GM12878 (cell line): ENCODE measurements around the gene ZNF559. TPM values are rescaled to one million over a fixed set of nuclear protein-coding genes. Genes with fewer than 3 reads are reported as not detected.

ENCODE experiments used
- ATAC-seq: fragments of 200-7000 bp; cut with Tn5 transposase; 3 replicates; pipeline ENCODE4 v1.9.1; 2020; ENCODE audit warnings: mild to moderate bottlenecking, moderate library complexity
- BruUV-seq: library from RNA; stranded (reverse); fragments of 400-500 nt; replicated peaks from 2 replicates; lab custom pipeline; 2021; lab: Mats Ljungman, UMichigan
- CTCF ChIA-PET: fragments of 300-600 bp; sonication (Branson Sonifier 250); formaldehyde crosslinking; extraction: SDS; loops from one replicate; lab custom pipeline; 2021; ENCODE audit warnings: inconsistent platforms; lab: Yijun Ruan, JAX
- POLR2A ChIA-PET: fragments of 350-600 bp; formaldehyde crosslinking; extraction: SDS; loops from one replicate; lab custom pipeline; 2021; ENCODE audit warnings: inconsistent platforms; lab: Charles Lee
- RAD21 ChIA-PET: fragments of 300-600 bp; sonication (Branson Sonifier 250); formaldehyde crosslinking; loops from one replicate; lab custom pipeline; 2023; ENCODE audit warnings: antibody characterized with exemption; ENCODE audit not compliant: unreplicated experiment; lab: Charles Lee
- SMC1A ChIA-PET: fragments of 300-600 bp; sonication (Branson Sonifier 250); formaldehyde crosslinking; loops from one replicate; lab custom pipeline; 2023; ENCODE audit not compliant: unreplicated experiment, uncharacterized antibody; lab: Charles Lee
- DNase-seq: peaks from one replicate; pipeline ENCODE4 v3.0.0-alpha.2; 2011; ENCODE audit warnings: low read depth, low spot score
- FAIRE-seq: peaks from 3 replicates; lab custom pipeline; 2011; peaks lifted over from hg19 to GRCh38; lab: Jason Lieb, UNC
- H2AFZ ChIP-seq: 2 replicates; pipeline ENCODE4 v1.6.0; 2011; ENCODE audit warnings: low read depth, low read length, control low read depth; ENCODE audit not compliant: control insufficient read depth
- H3K27ac ChIP-seq: 2 replicates; pipeline ENCODE4 v1.5.1; 2011; ENCODE audit warnings: control low read depth; ENCODE audit not compliant: control insufficient read depth, insufficient read depth
- H3K27me3 ChIP-seq, 2 experiments: replicated peaks in 1 of 2; 2 replicates each; pipeline versions ENCODE4 v1.6.0 to v1.6.1; 2011; ENCODE audit warnings: low read length in 1 of 2; ENCODE audit not compliant: control insufficient read depth in 2 of 2, insufficient read depth in 2 of 2
- H3K36me3 ChIP-seq, 2 experiments: 2 replicates each; pipeline ENCODE4 v1.5.1; 2011; ENCODE audit warnings: low read length in 1 of 2; ENCODE audit not compliant: control insufficient read depth in 2 of 2, insufficient read depth in 2 of 2
- H3K4me1 ChIP-seq: 2 replicates; pipeline ENCODE4 v1.6.1; 2011; ENCODE audit warnings: mild to moderate bottlenecking, low read length, moderate library complexity, mixed read lengths; ENCODE audit not compliant: control insufficient read depth, insufficient read depth
- H3K4me2 ChIP-seq: 2 replicates; pipeline ENCODE4 v1.6.0; 2011; ENCODE audit warnings: control low read depth; ENCODE audit not compliant: control insufficient read depth, insufficient read depth
- H3K4me3 ChIP-seq: fragments of 200-600 bp; sonication (generic); 2 replicates; pipeline ENCODE4 v1.5.1; 2016
- H3K79me2 ChIP-seq: 2 replicates; pipeline ENCODE4 v1.6.0; 2011; ENCODE audit warnings: low read length; ENCODE audit not compliant: control insufficient read depth, insufficient read depth
- H3K9ac ChIP-seq: 2 replicates; pipeline ENCODE4 v1.8.0; 2011; ENCODE audit warnings: low read length, control low read depth, mixed read lengths; ENCODE audit not compliant: control insufficient read depth, insufficient read depth
- H3K9me3 ChIP-seq: replicated peaks from 3 replicates; pipeline ENCODE4 v1.5.1; 2011; ENCODE audit warnings: mild to moderate bottlenecking, low read length; ENCODE audit not compliant: control insufficient read depth, insufficient read depth
- H4K20me1 ChIP-seq: 2 replicates; pipeline ENCODE4 v1.6.0; 2011; ENCODE audit not compliant: control insufficient read depth, insufficient read depth
- ASH2L ChIP-seq: fragments of 300-600, 200-600 bp; sonication (generic); IDR thresholded peaks from 2 replicates; pipeline ENCODE4 v1.6.1; 2017; ENCODE audit warnings: low read depth, mild to moderate bottlenecking, borderline replicate concordance
- HSF1 ChIP-seq: fragments of 150-350 bp; IDR thresholded peaks from 2 replicates; pipeline ENCODE4 v1.6.1; 2014; ENCODE audit warnings: mild to moderate bottlenecking, low read depth, low read length
- MLLT1 ChIP-seq: fragments of 450-650 bp; IDR thresholded peaks from 2 replicates; pipeline ENCODE4 v1.6.1; 2016; ENCODE audit warnings: mild to moderate bottlenecking
- NR2F1 ChIP-seq: fragments of 450-650 bp; conservative IDR thresholded peaks from 2 replicates; pipeline ENCODE4 v1.6.1; 2017; ENCODE audit warnings: mild to moderate bottlenecking
- NRF1 ChIP-seq: conservative IDR thresholded peaks from 2 replicates; pipeline ENCODE4 v1.6.1; 2011; ENCODE audit warnings: mild to moderate bottlenecking, low read depth, low read length, improper control_type of control experiment
- PAX5 ChIP-seq: IDR thresholded peaks from 2 replicates; pipeline ENCODE4 v1.6.1; 2011; ENCODE audit warnings: low read depth, low read length, borderline replicate concordance
- PBX3 ChIP-seq: IDR thresholded peaks from 2 replicates; pipeline ENCODE4 v1.6.1; 2011; ENCODE audit warnings: mild to moderate bottlenecking, low read depth, low read length, moderate library complexity; ENCODE audit not compliant: insufficient replicate concordance
- POLR2AphosphoS5 ChIP-seq: IDR thresholded peaks from 2 replicates; pipeline ENCODE4 v1.6.1; 2011; ENCODE audit warnings: mild to moderate bottlenecking, low read length, inconsistent platforms
- SPI1 ChIP-seq: IDR thresholded peaks from 2 replicates; pipeline ENCODE4 v1.6.1; 2011; ENCODE audit warnings: low read depth, mild to moderate bottlenecking, low read length, moderate library complexity, borderline replicate concordance; ENCODE audit not compliant: insufficient read depth
- SREBF2 ChIP-seq: IDR thresholded peaks from 2 replicates; pipeline ENCODE4 v1.6.1; 2012; ENCODE audit warnings: mild to moderate bottlenecking, low read length
- SRF ChIP-seq, 2 experiments: IDR thresholded peaks; 2 replicates each; pipeline ENCODE4 v1.6.1; 2011; ENCODE audit warnings: low read depth in 2 of 2, low read length in 2 of 2, mild to moderate bottlenecking in 1 of 2, moderate library complexity in 1 of 2
- SUPT20H ChIP-seq: IDR thresholded peaks from 2 replicates; pipeline ENCODE4 v1.6.1; 2011; ENCODE audit warnings: low read depth, mild to moderate bottlenecking, low read length, moderate library complexity, borderline replicate concordance; ENCODE audit not compliant: control insufficient read depth
- ZBTB4 ChIP-seq: fragments of 450-650 bp; formaldehyde crosslinking; IDR thresholded peaks from 2 replicates; pipeline ENCODE4 v1.4.0; 2022; ENCODE audit warnings: mild to moderate bottlenecking, moderate library complexity
- ZNF207 ChIP-seq: fragments of 450-650 bp; IDR thresholded peaks from 2 replicates; pipeline ENCODE4 v1.6.1; 2014; ENCODE audit warnings: antibody characterized with exemption, mild to moderate bottlenecking, borderline replicate concordance
- WGBS: methylation state at CpG from one replicate; pipeline ENCODE4 v1.1.6; 2016; ENCODE audit warnings: low lambda C conversion rate; ENCODE audit not compliant: insufficient replicate concordance, insufficient coverage; ENCODE audit errors: missing lambda C conversion rate; 5-methylcytosine and 5-hydroxymethylcytosine counted together
- in situ Hi-C: fragments of 300-500 bp; cut with MboI; formaldehyde crosslinking; loops from 9 replicates; pipeline ENCODE4 v1.14.3; 2018; ENCODE audit warnings: mixed read lengths
- intact Hi-C: fragments of 100-400 bp; cut with micrococcal nuclease; formaldehyde crosslinking; loops from one replicate; pipeline ENCODE4 v1.14.2; 2022; ENCODE audit not compliant: unreplicated experiment
- polyA plus RNA-seq, 11 experiments: library from polyadenylated mRNA; depleted of rRNA in 4 of 11; unstranded in 6 of 11; stranded (reverse) in 5 of 11; fragments of >200 nt; fragmentation: Nextera tagmentation in 4 of 11; fragmentation: Illumina TruSeq in 1 of 11; extraction: Ambion mirVana in 4 of 11; extraction: Trizol in 1 of 11; gene quantifications; 1 replicate in 1 of 11; 2 replicates in 10 of 11; pipeline versions ENCODE4 v1.2.1 to v1.2.3, GENCODE V29; 2011 to 2016; ENCODE audit warnings: inconsistent platforms in 2 of 11, missing spikeins in 2 of 11, low read depth in 1 of 11
- total RNA-seq, 4 experiments: library from RNA; depleted of rRNA in 3 of 4; stranded (reverse); fragments of >200 nt in 3 of 4; fragmentation: Illumina TruSeq in 1 of 4; extraction: Trizol in 1 of 4; gene quantifications; 2 replicates each; pipeline versions ENCODE4 v1.2.1 to v1.2.3, GENCODE V29; 2013 to 2021

The ZNF559 gene
- total and polyA plus RNA-seq, 10 of the 15 experiments (the other 5 are each of a cell fraction or from before 2014, with no cell fraction given) = 4.4 to 13.8 (median 9.8) TPM

- TF ChIP-seq NR2F1 = no peak
These were observed 17.5 kb upstream of the ZNF559 start (continued) for GRCh38 chr19:9306443-9306842.

- RAD21 ChIA-PET = interaction anchor here (0.7 kb wide), 2 partner anchors 21 to 103 kb away, joined by 3 read pairs; no protein-coding TSS in a partner anchor
- no TSS peak for BruUV-seq
- intact Hi-C loops = loop anchor here (10.0 kb wide), 1 partner anchor 173 kb away; no protein-coding TSS in a partner anchor
- no peak for TF ChIP-seq SREBF2
- TF ChIP-seq MLLT1 = no peak
- no peak for TF ChIP-seq ASH2L
- TF ChIP-seq ZBTB4 = no peak
- TF ChIP-seq PAX5 = no peak
- no peak for TF ChIP-seq SPI1
- TF ChIP-seq POLR2AphosphoS5 = no peak
- TF ChIP-seq ZNF207 = no peak
- no peak for TF ChIP-seq SUPT20H
- TF ChIP-seq HSF1 = no peak
- no peak for TF ChIP-seq PBX3
- TF ChIP-seq SRF (IDR thresholded peaks at IDR 0.05; ENCODE audit: low read depth in 2 of 2, low read length in 2 of 2) = no peak
- TF ChIP-seq NRF1 = no peak
These were observed 15.7 kb upstream of the ZNF559 start for GRCh38 chr19:9308091-9308770.

More at GRCh38 chr19:9308091-9308770, 15.7 kb upstream of the ZNF559 start:
- in situ Hi-C loops = no loop called here
- Histone ChIP-seq H3K4me1 (no peaks in the 10 kb centered on the region), H3K27ac (no peak overlapping the region), H2AFZ (no peak overlapping the region), H4K20me1 (no peaks in the 10 kb centered on the region), H3K79me2 (no peaks in the 10 kb centered on the region), H3K4me3 (peak overlapping the region; percentile 77), H3K27me3 (no peaks in the 10 kb centered on the region), H3K4me2 (peak overlapping the region; percentile 92), H3K9ac (no peak overlapping the region), H3K9me3 (no peaks in the 10 kb centered on the region; the same call in none of the 3 replicates), H3K36me3 (no peaks in the 10 kb centered on the region)
- no peak for DNase-seq
- ChIA-PET SMC1A (no interaction called here), POLR2A (interaction anchor here (0.6 to 0.7 kb wide), 4 partner anchors 29 to 666 kb away, joined by 4 to 8 read pairs (median 6); partner anchors contain the start of gene ZNF266), CTCF (interaction anchor here (0.8 kb wide), 1 partner anchor 490 kb away, joined by 4 read pairs; no protein-coding TSS in a partner anchor)
- ATAC-seq = no peak
- WGBS = 77% methylated on average over 9 of the region's 10 CpGs
- no peak for FAIRE-seq
